HG02885 (cell line): Measurements from ENCODE around the gene UCK2.

ENCODE experiments used
- ATAC-seq: cut with Tn5 transposase; IDR thresholded peaks from one replicate; pipeline ENCODE4 v1.9.1; 2021; ENCODE audit warnings: mild to moderate bottlenecking; ENCODE audit not compliant: unreplicated experiment, poor library complexity

Gene UCK2

GRCh38 chr1:165928075-165928731 is 100.8 kb downstream of the UCK2 start:
- peak; percentile 63 for ATAC-seq

GRCh38 chr1:165930961-165931360 is 103.5 kb downstream of the UCK2 start:
- ATAC-seq: no peak

DNA sequence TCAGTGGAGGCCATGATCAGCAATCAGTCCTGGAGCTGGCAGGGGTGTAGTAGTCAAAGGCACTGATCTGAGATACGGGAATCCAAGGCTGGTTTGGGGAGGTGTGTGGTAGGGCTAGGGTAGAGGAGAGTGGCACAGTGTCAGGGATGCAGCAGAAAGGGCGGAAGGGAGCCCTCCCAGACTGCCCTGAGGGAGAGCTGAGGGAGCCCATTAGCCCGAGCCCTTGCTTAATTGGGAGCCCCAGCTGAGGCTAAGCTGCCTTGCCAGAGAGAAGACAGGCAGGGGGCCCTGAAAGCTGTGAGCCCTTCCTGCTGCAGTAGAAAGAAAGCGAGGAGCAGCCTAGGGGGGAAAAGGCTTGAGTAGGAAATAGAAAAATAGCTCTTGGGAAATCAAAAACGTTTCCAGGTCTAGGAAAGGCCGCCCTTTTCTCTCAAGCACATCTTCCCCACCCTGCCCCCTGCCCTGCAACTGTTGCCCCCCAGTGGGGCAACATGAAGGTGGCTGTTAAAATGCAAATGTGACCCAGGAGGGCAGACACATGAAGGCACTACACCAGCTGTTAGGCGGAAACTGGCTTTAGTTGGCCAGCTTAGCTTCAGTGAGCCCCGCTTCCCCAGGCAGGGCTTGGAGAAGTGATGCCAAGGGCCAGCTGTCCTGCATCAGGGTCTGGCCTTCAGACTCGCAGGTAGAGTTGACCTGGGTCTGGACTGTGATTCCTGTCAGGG is 106.2 kb downstream of the UCK2 start:
- no peak for ATAC-seq

GRCh38 chr1:165936542-165936941 is 109.1 kb downstream of the UCK2 start:
- ATAC-seq: no peak

DNA sequence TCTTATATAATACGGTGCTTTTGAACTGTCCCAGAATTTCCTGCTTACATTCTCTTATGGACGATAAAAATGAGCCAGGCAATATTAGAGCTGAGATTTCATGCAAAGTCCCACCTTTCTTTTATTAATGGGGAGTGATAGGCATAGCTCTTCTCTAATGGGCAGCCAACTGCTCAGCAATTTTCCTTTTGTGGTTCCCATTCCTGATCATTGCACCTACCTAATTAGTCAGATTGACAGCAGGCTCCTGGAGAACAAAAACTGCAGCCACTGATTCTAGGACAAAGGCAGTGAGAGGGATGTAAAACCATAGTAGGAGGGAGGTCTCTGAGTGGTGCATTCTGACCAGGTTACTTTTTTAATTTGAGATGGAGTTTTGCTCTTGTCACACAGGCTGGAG is 110.4 kb downstream of the UCK2 start:
- ATAC-seq: no peak

GRCh38 chr1:165938844-165939243 is 111.4 kb downstream of the UCK2 start:
- ATAC-seq: no peak

DNA sequence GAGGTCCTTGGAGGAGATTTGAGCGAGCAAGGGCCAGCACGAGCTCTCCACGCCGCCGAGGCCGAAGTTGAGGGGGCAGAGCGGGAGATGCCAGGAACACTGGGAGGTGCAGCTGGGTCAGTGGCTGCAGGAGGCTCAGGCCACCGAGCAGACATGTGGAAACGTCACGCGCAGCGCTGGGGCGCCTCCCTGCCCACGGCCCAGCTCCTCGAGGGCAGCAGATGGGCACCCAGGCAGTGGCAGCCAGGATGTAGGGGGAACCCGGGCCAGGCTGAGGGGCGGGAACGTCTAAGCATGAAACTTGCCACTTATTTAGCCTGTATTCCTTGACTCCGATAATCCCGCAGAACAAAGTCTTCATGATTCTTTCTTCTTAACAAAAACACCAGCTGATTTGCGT is 114.1 kb downstream of the UCK2 start:
- ATAC-seq: no peak

GRCh38 chr1:165942062-165942461 is 114.6 kb downstream of the UCK2 start:
- no peak for ATAC-seq

GRCh38 chr1:165942927-165943597 is 115.6 kb downstream of the UCK2 start:
- ATAC-seq: peak; percentile 53

- ATAC-seq: no peak
Measured at GRCh38 chr1:165945911-165946310, 118.5 kb downstream of the UCK2 start.

- no peak for ATAC-seq
Measured at GRCh38 chr1:165947797-165948455, 120.5 kb downstream of the UCK2 start.

GRCh38 chr1:165949335-165950130 is 122.1 kb downstream of the UCK2 start:
- no peak for ATAC-seq

DNA sequence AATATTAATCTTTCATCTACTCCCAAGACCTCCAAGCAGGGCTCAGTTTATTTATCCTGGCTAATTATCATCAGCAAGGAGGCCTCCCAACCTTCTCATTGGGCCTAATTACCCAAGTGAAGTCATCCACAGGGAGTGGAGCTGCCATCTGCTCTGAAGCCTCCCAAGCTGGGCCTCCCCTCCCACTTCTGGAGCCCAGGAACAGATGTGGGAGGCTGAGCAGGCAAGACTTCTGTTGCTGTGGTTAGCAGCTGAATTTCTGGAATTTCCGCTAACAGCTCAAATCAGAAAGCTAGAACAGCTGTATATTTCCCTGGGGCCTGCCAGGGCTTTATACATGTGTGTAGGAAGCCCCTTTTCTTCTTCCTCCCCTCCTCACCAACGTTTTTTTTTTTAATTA is 127.5 kb downstream of the UCK2 start:
- ATAC-seq: no peak

DNA sequence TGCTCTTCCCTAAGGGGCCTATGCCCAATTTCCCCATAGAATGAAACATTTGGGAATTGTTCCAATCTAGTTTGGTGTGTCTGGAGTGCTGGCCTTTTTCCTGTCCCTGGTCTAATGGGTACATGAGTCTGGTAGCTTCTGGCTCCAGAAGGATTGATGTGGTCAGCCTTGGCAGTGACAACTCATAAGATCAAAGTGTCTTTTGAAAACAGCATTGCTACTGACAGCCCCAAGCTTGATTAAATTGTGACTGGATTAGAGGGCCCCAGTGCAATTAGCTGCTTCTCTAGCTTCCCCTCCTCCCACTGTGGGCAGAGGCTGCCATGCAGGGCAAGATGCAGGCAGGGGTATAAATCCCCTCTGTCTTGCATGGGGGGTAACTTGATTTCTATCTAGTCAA is 130.9 kb downstream of the UCK2 start:
- no peak for ATAC-seq

GRCh38 chr1:165960136-165960535 is 132.7 kb downstream of the UCK2 start:
- no peak for ATAC-seq

DNA sequence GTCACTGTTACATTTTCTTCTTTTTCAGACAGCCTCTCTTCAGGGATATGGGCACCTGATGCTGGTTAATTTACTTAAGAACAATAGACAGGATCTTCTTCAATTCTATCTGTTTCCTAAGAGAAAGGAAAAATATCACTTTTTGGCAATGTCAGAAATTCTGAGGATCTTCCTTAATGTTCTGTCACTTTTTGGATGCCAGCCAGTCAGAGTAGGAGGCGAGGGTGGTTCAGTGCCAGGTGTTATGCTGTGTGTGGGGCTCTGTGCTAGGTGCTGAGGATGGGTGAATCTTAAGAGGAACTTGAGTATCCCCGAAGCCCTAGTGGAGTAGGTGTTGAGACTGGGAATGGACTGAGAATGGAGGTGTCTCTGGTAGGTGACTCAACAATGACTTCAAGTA is 133.5 kb downstream of the UCK2 start:
- no peak for ATAC-seq
